SU-DHL-6 (cell line): ENCODE data around the gene DTNA.

Source experiments
- CTCF ChIP-seq: fragments of 200-600 bp; sonication (generic); IDR thresholded peaks from one replicate; pipeline ENCODE4 v1.5.1; 2017; ENCODE audit warnings: antibody characterized with exemption, mild to moderate bottlenecking, low read length, moderate library complexity; ENCODE audit not compliant: insufficient read depth, poor library complexity, severe bottlenecking
- EZH2phosphoT487 ChIP-seq: fragments of 200-600 bp; sonication (generic), shearing (Covaris generic); conservative IDR thresholded peaks from 2 replicates; pipeline ENCODE4 v1.6.1; 2018; ENCODE audit warnings: mild to moderate bottlenecking, antibody characterized with exemption, low read length, moderate library complexity, mixed read lengths

DNA sequence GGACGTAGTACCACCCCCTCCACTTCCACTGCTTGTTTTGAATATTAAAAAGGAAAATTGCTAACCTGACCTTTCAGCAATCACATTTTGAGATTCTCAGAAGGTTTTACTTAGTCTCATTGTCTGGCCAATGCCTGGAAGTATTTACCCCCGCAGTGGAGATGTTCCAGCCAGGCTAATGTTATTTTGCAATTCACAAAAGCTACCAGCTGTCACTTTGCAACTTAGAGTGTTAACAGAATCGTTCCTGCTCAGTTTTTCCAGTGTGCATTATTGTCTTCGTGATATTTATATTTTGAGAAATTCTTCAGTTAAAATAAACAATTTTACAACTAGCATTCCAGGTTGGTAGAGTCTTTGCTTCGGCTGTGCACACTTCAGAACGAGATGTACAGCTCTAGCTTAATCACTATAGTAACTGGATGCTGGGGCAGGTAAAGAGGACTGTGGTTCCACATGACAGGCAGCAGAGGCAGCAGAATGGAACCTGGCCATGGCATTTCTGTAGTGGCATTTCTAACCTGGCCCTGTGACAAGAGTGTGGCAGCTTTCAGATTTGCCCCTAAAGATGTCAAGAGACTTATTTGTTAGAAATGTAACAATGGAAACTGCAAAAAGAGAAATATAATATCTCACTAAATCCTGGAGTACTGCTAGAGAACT, 85.1 kb downstream of the DTNA start:
- no peak for TF ChIP-seq CTCF
- no peak for TF ChIP-seq EZH2phosphoT487
